GM21737 (cell line): ENCODE results near the gene PER2.
A peak's percentile ranks its signal among the peaks of the same experiment; 100 is the strongest.

Experiments
- ATAC-seq: cut with Tn5 transposase; IDR thresholded peaks from one replicate; pipeline ENCODE4 v1.9.1; 2021; ENCODE audit warnings: mild to moderate bottlenecking, moderate library complexity; ENCODE audit not compliant: unreplicated experiment

PER2 gene

GRCh38 chr2:238251331-238251730 lies 37.1 kb downstream of the PER2 start:
- ATAC-seq = no peak

- no peak for ATAC-seq
Measured at GRCh38 chr2:238250896-238251295, 37.5 kb downstream of the PER2 start.

- ATAC-seq = no peak
Measured at GRCh38 chr2:238247841-238248453, 40.5 kb downstream of the PER2 start.

- no peak for ATAC-seq
Measured at GRCh38 chr2:238247002-238247822, 41.2 kb downstream of the PER2 start.

- ATAC-seq = no peak
Measured at GRCh38 chr2:238244151-238244550, 44.3 kb downstream of the PER2 start.

- no peak for ATAC-seq
Measured at GRCh38 chr2:238243496-238244076, 44.8 kb downstream of the PER2 start.

GRCh38 chr2:238242731-238243495 lies 45.5 kb downstream of the PER2 start:
- ATAC-seq = no peak

GRCh38 chr2:238241970-238242369 lies 46.4 kb downstream of the PER2 start:
- ATAC-seq = no peak

GRCh38 chr2:238240757-238241711 lies 47.4 kb downstream of the PER2 start:
- ATAC-seq = no peak

GRCh38 chr2:238239863-238240756 lies 48.3 kb downstream of the PER2 start, which contains the start of gene HES6:
Gene HES6 (minus strand): TSS chr2:238240038. CDS start chr2:238239905, 133 bp downstream.
- ATAC-seq = peak; percentile 80

GRCh38 chr2:238239543-238239862 lies 48.9 kb downstream of the PER2 start:
- peak; percentile 3 for ATAC-seq

- ATAC-seq = peak; percentile 2
Measured at GRCh38 chr2:238238766-238239542, 49.5 kb downstream of the PER2 start.

- no peak for ATAC-seq
Measured at GRCh38 chr2:238238311-238238765, 50.1 kb downstream of the PER2 start.

- ATAC-seq = no peak
Measured at GRCh38 chr2:238237431-238238135, 50.8 kb downstream of the PER2 start.

GRCh38 chr2:238236571-238236970 lies 51.8 kb downstream of the PER2 start:
- ATAC-seq = no peak

GRCh38 chr2:238235856-238236255 lies 52.6 kb downstream of the PER2 start:
- no peak for ATAC-seq

GRCh38 chr2:238235331-238235732 lies 53.1 kb downstream of the PER2 start:
- ATAC-seq = no peak

- ATAC-seq = no peak
Measured at GRCh38 chr2:238233625-238234024, 54.8 kb downstream of the PER2 start.
